IMR-90 (cell line): ENCODE results near the gene ATP1B3.

Experiments
- CTCF ChIP-seq: conservative IDR thresholded peaks from 2 replicates; pipeline ENCODE4 v1.5.1; 2012; ENCODE audit warnings: mild to moderate bottlenecking, low read depth, low read length, improper control_type of control experiment
- NFE2L2 ChIP-seq: fragments of 150-350 bp; IDR thresholded peaks from 2 replicates; pipeline ENCODE4 v1.6.1; 2016; ENCODE audit warnings: low read depth, mild to moderate bottlenecking, low read length
- POLR2A ChIP-seq: IDR thresholded peaks from 2 replicates; pipeline ENCODE4 v1.6.1; 2012; ENCODE audit warnings: mild to moderate bottlenecking, low read depth, low read length
- SMC3 ChIP-seq: fragments of 150-350 bp; IDR thresholded peaks from 2 replicates; pipeline ENCODE4 v1.6.1; 2016; ENCODE audit warnings: low read depth, mild to moderate bottlenecking, antibody characterized with exemption, low read length, moderate library complexity

DNA sequence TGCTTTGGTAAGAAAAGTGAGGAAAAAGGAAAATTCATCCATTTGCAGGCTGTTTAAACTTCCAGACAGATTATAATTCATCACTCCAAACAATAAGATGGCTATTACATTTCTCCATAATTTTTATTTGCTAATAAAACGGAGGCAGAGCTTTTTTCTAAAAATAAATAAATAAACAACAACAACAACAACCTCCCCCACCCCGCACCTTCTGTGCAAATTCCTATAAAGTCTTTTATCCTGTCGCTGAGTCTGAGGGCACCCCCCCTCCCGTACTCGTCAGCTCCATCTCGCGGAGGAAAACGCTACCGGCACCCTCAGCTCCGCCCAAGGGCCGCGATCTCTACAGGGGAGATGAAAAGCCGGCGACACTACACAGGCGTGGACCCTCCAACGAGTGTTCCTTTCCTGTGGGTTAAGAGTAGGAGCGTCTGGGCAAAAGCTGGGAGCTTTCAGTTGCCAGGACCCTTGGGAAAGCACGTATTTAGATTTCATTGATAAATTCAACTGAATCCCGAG is 1.0 kb upstream of the ATP1B3 start:
- TF ChIP-seq POLR2A (no peak), CTCF (peak; percentile 88), SMC3 (peak; percentile 78), NFE2L2 (no peak)
